ENCODE results near the gene KRTAP10-4.
"Not testable (repeated sequence)": the region's sequence is repeated elsewhere in the genome, so short reads cannot be mapped to it uniquely, and the experiment has no call there.

Gene KRTAP10-4, protein sequence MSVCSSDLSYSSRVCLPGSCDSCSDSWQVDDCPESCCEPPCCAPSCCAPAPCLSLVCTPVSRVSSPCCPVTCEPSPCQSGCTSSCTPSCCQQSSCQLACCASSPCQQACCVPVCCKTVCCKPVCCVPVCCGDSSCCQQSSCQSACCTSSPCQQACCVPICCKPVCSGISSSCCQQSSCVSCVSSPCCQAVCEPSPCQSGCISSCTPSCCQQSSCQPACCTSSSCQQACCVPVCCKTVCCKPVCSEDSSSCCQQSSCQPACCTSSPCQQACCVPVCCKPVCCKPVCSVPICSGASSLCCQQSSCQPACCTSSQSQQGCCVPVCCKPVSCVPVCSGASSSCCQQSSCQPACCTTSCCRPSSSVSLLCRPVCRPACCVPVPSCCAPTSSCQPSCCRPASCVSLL
- 0 to 0.03 (median 0) reads per million in 18 experiments for total RNA-seq

DNA sequence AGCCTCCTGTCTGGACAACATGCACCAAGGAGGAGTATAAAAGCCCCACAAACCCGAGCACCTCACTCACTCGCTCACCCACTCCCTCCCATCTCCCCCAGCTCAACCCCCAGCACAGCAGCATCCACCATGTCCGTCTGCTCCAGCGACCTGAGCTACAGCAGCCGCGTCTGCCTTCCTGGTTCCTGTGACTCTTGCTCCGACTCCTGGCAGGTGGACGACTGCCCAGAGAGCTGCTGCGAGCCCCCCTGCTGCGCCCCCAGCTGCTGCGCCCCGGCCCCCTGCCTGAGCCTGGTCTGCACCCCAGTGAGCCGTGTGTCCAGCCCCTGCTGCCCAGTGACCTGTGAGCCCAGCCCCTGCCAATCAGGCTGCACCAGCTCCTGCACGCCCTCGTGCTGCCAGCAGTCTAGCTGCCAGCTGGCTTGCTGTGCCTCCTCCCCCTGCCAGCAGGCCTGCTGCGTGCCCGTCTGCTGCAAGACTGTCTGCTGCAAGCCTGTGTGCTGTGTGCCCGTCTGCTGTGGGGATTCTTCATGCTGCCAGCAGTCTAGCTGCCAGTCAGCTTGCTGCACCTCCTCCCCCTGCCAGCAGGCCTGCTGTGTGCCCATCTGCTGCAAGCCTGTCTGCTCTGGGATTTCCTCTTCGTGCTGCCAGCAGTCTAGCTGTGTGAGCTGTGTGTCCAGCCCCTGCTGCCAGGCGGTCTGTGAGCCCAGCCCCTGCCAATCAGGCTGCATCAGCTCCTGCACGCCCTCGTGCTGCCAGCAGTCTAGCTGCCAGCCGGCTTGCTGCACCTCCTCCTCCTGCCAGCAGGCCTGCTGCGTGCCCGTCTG, at the start of gene KRTAP10-4:
Gene KRTAP10-4 (plus strand): TSS at position 100 of the 827 bp plus-strand sequence. CDS start 30 bp downstream, at position 130.
- not testable (repeated sequence) for DNase-seq

GRCh38 chr21:44524414-44525371, 48.8 kb upstream of the KRTAP10-4 start:
- DNase-seq = no peak

- DNase-seq = no peak
Measured at GRCh38 chr21:44525391-44526095, 48.0 kb upstream of the KRTAP10-4 start.

- DNase-seq = no peak
Measured at GRCh38 chr21:44526096-44526997, 47.2 kb upstream of the KRTAP10-4 start.

- DNase-seq = no peak
Measured at GRCh38 chr21:44527156-44527982, 46.2 kb upstream of the KRTAP10-4 start.

GRCh38 chr21:44527983-44528633, 45.4 kb upstream of the KRTAP10-4 start:
- DNase-seq = no peak

DNA sequence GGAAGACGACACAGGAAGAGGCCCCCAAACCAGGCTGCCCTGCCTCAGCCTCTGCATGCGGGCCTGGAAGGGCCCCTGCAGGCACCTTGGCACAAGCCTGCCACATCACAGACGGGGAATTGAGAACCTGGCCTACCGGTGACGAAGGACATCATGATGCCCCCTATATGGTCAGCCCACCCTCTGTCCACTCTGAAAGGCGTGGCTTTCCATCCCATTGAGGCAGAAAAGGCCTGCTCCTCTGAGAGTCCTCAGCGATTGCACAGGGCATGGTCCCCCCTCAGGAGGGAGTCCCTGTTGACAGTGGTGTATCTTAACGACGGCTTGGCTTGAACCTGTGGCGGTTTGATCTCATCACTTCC, 44.9 kb upstream of the KRTAP10-4 start:
- DNase-seq = no peak

DNA sequence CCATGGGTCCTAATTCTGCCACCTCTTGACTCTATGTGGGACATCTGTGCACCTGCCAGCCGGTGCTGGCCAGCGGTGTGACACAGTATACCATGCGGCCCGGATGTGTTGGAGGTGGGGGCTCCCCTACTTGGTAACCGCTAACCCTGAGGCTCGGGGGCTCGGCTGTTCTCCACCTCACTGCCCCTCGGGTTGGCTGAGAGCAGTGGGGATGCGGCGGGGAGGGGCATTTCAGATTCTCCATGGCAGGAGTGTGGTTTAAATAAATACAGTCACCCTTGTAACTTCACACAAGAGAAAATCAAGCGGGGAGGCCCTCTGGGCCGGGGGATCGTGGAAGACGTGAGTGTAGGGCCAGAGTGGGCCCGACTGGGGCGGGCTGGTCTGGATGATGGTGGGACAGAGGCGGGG, 44.5 kb upstream of the KRTAP10-4 start:
- no peak for DNase-seq

DNA sequence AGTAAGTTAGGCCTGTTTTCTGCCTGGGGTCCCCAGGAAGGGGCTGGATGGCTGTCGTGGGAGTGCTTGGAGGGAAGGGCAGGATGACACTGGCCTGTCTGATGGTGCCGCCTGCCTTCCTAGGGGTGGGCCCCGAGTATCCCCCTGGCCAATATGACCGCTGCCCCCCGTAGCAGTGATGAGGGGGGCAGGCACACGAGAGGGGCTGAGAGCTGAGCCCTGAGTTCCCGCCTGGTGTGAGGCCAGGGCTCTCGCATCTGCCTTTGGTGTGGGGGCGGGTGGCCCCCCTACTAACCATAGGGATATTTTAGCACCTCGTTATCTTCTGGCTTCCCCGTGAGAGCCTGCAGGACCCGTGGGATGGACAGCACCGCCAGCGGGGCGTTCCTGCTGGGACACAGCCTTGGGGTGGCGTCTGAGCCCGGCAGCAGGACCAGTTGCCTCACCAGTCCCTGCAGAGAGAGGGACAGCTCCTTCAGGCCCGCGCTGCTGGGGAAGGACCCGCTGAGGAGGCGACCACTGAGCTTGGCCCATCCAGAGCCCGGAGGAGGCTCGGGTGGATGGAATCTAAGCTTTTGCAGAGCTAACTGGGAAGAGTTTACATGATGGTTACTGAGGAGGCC, 43.9 kb upstream of the KRTAP10-4 start:
- no peak for DNase-seq

GRCh38 chr21:44530221-44530902, 43.2 kb upstream of the KRTAP10-4 start:
- DNase-seq = no peak

DNA sequence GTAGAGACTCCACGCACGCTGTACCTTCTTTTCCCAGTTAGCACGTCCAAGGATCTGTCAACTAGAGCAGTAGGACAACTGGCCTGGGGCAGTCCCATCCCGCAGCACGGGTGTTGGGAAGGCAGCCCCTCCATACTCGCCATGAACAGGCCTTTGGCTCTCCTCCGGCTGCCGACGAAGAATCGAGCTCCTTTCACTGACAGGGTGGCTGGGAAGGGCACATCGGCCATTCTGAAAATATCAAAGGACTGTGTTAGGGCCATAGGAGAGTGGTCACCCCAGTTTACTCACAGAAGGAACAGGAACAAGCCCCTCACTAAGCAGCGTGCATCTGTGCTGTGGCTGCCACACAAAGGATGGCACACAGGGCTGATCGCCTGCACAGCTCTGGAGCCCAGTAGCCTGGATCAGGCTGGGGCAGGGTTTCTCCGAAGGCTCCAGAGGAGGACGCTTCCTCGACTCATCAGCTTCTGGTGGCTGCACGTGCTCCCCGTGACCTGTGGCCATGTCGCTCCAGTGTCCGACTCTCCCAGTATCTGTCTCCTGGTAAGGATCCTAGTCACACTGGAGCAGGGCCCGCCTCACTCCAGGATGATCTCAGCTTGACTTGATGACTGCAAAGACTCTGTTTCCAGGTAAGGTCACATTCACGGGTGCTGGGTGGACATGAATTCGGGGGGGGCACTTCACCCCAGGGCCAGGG, 42.5 kb upstream of the KRTAP10-4 start:
- DNase-seq = no peak

GRCh38 chr21:44531606-44532564, 41.6 kb upstream of the KRTAP10-4 start:
- DNase-seq = no peak

GRCh38 chr21:44532712-44533111, 40.8 kb upstream of the KRTAP10-4 start:
- DNase-seq = no peak

GRCh38 chr21:44533121-44533890, 40.2 kb upstream of the KRTAP10-4 start:
- no peak for DNase-seq

DNA sequence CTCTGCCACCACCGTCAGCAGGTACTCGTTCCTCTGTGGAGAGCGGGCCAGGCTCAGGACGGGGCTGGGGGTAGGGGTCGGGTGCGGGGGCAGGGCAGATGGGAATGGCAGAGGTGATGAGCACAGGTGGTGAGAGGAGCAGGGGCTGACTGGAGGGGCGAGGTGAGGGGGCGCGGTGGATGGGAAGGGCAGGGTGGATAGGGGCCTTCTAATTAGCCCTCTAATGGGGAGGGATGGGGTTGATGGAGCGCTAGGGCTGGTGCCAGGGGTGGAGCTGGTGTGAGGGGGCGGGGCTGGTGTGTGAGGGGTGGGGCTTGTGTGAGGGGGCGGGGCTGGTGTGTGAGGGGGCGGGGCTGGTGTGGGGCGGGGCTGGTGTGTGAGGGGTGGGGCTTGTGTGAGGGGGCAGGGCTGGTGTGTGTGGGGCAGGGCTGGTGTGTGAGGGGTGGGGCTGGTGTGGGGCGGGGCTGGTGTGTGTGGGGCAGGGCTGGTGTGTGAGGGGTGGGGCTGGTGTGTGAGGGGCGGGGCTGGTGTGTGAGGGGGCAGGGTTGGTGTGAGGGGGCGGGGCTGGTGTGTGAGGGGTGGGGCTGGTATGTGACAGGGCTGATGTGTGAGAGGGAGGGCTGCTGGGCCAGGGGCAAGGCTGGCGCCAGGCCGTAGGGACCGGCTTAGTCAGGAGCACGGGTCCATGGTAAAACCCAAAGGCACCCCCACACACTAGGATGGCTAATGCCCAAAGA, 39.5 kb upstream of the KRTAP10-4 start:
- DNase-seq = no peak
